Gastrocnemius medialis (tissue), 4 donors: ENCODE results near the gene RYR1. TPM values are rescaled to one million over a fixed set of nuclear protein-coding genes. Genes with fewer than 3 reads are reported as not detected.
A peak's percentile ranks its signal among the peaks of the same experiment; 100 is the strongest.

ENCODE experiments used
- ATAC-seq, 2 donors: fragments of 150-250 bp; one replicate each; pipeline ENCODE4 v1.9.1; 2016
- DNase-seq, 2 donors: peaks; one replicate each; pipeline ENCODE4 v3.0.0-alpha.2; 2019
- H3K27ac ChIP-seq, 4 donors: fragments of 200-600 bp; sonication (generic); 1 replicate in 1 of 4; 2 replicates in 3 of 4; pipeline ENCODE4 v1.5.1; 2016 to 2018; ENCODE audit warnings: mild to moderate bottlenecking in 2 of 4, moderate library complexity in 1 of 4
- H3K27me3 ChIP-seq, 3 donors: fragments of 200-600 bp; sonication (generic) in 2 of 3; 1 replicate in 1 of 3; 2 replicates in 2 of 3; pipeline versions ENCODE4 v1.5.1 to v1.6.0; 2016 to 2019; ENCODE audit warnings: mild to moderate bottlenecking in 1 of 3, moderate library complexity in 1 of 3
- H3K36me3 ChIP-seq, 2 donors: fragments of 200-600 bp; sonication (generic) in 1 of 2; one replicate each; pipeline ENCODE4 v1.5.1; 2017 to 2018
- H3K4me1 ChIP-seq, 2 donors: fragments of 200-600 bp; sonication (generic) in 1 of 2; one replicate each; pipeline ENCODE4 v1.5.1; 2016 to 2017; ENCODE audit warnings: mild to moderate bottlenecking in 2 of 2
- H3K4me3 ChIP-seq, 4 donors: fragments of 200-600 bp; sonication (generic) in 3 of 4; 1 replicate in 1 of 4; 2 replicates in 3 of 4; pipeline ENCODE4 v1.5.1; 2016 to 2019; ENCODE audit warnings: mild to moderate bottlenecking in 2 of 4
- H3K9me3 ChIP-seq, 3 donors: fragments of 200-600 bp; sonication (generic) in 2 of 3; 1 replicate in 1 of 3; 2 replicates in 2 of 3; pipeline ENCODE4 v1.5.1; 2016 to 2019
- POLR2A ChIP-seq, 2 donors: fragments of 450-650 bp; IDR thresholded peaks; one replicate each; pipeline ENCODE4 v1.6.1; 2017; ENCODE audit warnings: antibody characterized with exemption in 2 of 2, mild to moderate bottlenecking in 2 of 2, moderate library complexity in 2 of 2
- in situ Hi-C, 4 donors: fragments of 200-750 bp; cut with MboI; loops; one replicate each; pipeline versions ENCODE4 v1.15.0 to v1.8.0; 2017; ENCODE audit warnings: low sequenced_read_pairs in 4 of 4
- intact Hi-C: fragments of 100-400 bp; cut with DNase I; formaldehyde crosslinking; loops from one replicate; pipeline ENCODE4 v1.15.1; 2023; ENCODE audit warnings: low total_unique reads
- total RNA-seq, 4 donors: library from RNA; depleted of rRNA; stranded (reverse); fragments of >200 nt; gene quantifications; one replicate each; pipeline versions ENCODE4 v1.1.0 to v1.2.3, GENCODE V29; 2016
- TF ChIP-seq, protein P1 (sequence below), 5 experiments: fragments of 450-650 bp in 3 of 5; fragments of 200-600 bp in 2 of 5; sonication (generic) in 2 of 5; IDR thresholded peaks in 4 of 5; conservative IDR thresholded peaks in 1 of 5; 1 replicate in 4 of 5; 2 replicates in 1 of 5; pipeline ENCODE4 v1.5.1; 2016 to 2019; ENCODE audit warnings: antibody characterized with exemption in 5 of 5, mild to moderate bottlenecking in 3 of 5, moderate library complexity in 3 of 5

RYR1 gene
- total RNA-seq, 4 donors from 2014 or later, result 607 to 831 (median 724) TPM

DNA sequence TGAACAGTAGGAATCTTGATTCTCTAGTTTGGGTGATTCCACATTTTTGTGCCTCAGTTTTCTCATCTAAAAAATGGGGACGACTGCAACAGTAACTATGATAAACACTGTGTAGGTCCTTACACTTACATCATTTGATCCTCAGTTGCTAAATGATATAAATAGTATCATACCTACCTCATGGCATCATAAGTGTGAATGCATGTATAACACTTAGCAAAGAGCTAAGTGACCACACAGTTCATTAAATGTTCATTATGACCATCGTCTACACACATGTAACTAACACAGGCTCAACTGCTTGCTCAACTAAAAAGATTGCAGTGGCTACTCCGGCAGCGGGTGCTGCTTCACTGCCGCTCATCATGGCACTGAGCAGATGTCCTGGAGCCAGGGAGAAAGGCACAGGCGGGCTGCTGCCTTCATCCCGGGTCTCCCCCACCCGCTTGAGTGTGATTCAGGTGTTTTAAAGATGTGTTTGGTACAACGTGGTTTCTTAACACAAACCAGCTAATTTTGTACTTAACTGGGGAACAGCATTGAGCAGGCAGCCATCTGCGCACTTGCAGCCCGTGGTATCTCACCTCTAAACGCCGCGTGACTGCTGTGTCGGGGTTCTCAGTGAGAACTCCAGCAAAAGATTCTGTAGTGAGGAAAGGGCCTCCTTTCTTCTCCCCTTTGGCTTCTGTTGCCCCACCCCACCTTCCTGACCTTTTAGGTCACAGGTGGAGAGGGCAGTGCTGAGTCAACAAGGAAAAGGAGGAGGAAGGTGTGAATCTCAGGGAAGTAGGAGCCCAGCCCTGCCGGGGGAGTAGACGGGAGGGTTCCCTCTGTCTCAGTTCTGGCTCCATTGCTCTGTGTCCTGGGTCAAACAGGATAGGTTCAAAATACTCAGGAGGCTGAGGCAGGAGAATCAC is 202.2 kb downstream of the RYR1 start:
- DNase-seq (no peak), ATAC-seq (no peak)
- Histone ChIP-seq H3K27me3 (no peaks in the 10 kb centered on the region), H3K4me3 (no peak overlapping the region), H3K27ac (peak overlapping the region in 3 of 4 donors; percentile 41 to 69 (median 63)), H3K9me3 (no peaks in the 10 kb centered on the region), H3K36me3 (peaks cover 0 to 55% of the 10 kb centered on the region in 2 donors), H3K4me1 (peaks cover 0 to 13% of the 10 kb centered on the region in 2 donors)
- no peak for TF ChIP-seq POLR2A (IDR thresholded peaks at IDR 0.05)
- TF ChIP-seq, protein P1, sequence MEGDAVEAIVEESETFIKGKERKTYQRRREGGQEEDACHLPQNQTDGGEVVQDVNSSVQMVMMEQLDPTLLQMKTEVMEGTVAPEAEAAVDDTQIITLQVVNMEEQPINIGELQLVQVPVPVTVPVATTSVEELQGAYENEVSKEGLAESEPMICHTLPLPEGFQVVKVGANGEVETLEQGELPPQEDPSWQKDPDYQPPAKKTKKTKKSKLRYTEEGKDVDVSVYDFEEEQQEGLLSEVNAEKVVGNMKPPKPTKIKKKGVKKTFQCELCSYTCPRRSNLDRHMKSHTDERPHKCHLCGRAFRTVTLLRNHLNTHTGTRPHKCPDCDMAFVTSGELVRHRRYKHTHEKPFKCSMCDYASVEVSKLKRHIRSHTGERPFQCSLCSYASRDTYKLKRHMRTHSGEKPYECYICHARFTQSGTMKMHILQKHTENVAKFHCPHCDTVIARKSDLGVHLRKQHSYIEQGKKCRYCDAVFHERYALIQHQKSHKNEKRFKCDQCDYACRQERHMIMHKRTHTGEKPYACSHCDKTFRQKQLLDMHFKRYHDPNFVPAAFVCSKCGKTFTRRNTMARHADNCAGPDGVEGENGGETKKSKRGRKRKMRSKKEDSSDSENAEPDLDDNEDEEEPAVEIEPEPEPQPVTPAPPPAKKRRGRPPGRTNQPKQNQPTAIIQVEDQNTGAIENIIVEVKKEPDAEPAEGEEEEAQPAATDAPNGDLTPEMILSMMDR (IDR thresholded peaks at IDR 0.05 in 4 of 5, conservative IDR thresholded peaks at IDR 0.05 in 1 of 5), result no peak
- intact Hi-C loops (no loop called here), in situ Hi-C loops (loop anchor here in 2 of 4 donors (10.0 to 25.0 kb wide), 2 partner anchors 202 to 231 kb away; partner anchors contain the start of genes FAM98C (in 2 of the 2), ECH1 (in 1 of the 2) and HNRNPL (in 1 of the 2))

Other genes starting within 250 kb of the RYR1 start
- not detected for gene DPF1, start 209.5 kb upstream of the RYR1 start, total RNA-seq
- 10 to 100 TPM in 1 of 4 donors, 1 to 10 TPM in 3; 1.3 to 48.8 (median 7.1) TPM for gene PPP1R14A, start 177.3 kb upstream of the RYR1 start, total RNA-seq
- gene SPINT2, start 169.1 kb upstream of the RYR1 start, total RNA-seq, result 1 to 10 TPM in 3 of 4 donors, under 1 TPM in 1; 0.26 to 4.0 (median 1.6) TPM
- 1 to 10 TPM in 2 of 4 donors, not detected in 2; 5.8 to 7.0 TPM for gene C19orf33, start 129.4 kb upstream of the RYR1 start, total RNA-seq
- 10 to 100 TPM; 28.3 to 39.5 (median 31.9) TPM for gene YIF1B, start 117.7 kb upstream of the RYR1 start, total RNA-seq
- under 1 TPM; 0.15 to 0.90 (median 0.41) TPM for gene KCNK6, start 113.8 kb upstream of the RYR1 start, total RNA-seq
- 1 to 10 TPM in 3 of 4 donors, under 1 TPM in 1; 0.72 to 4.9 (median 1.7) TPM for gene CATSPERG, start 97.9 kb upstream of the RYR1 start, total RNA-seq
- 1,000 to 10,000 TPM in 3 of 4 donors, 100 to 1,000 TPM in 1; 819 to 1,400 (median 1,309) TPM for gene PSMD8, start 59.1 kb upstream of the RYR1 start, total RNA-seq
- gene GGN, start 45.7 kb upstream of the RYR1 start, total RNA-seq, result under 1 TPM in 1 of 4 donors, not detected in 3; 0.13 TPM
- gene SPRED3, start 45.0 kb upstream of the RYR1 start, total RNA-seq, result 1 to 10 TPM in 1 of 4 donors, under 1 TPM in 3; 0.05 to 2.6 (median 0.15) TPM
- gene FAM98C, start 30.6 kb upstream of the RYR1 start, total RNA-seq, result 10 to 100 TPM in 1 of 4 donors, 1 to 10 TPM in 3; 1.9 to 17.4 (median 3.3) TPM
- gene RASGRP4, start 7.5 kb upstream of the RYR1 start, total RNA-seq, result 1 to 10 TPM in 2 of 4 donors, under 1 TPM in 2; 0.61 to 2.2 (median 0.94) TPM
- gene MAP4K1, start 184.3 kb downstream of the RYR1 start, total RNA-seq, result under 1 TPM in 3 of 4 donors, not detected in 1; 0.31 to 0.97 (median 0.78) TPM
- gene EIF3K, start 185.5 kb downstream of the RYR1 start, total RNA-seq, result 100 to 1,000 TPM; 619 to 975 (median 681) TPM
- 10 to 100 TPM; 32.0 to 85.3 (median 63.9) TPM for gene ACTN4, start 214.0 kb downstream of the RYR1 start, total RNA-seq